K562 treated with DMSO at 1 percent for 24 hours (cell line): ENCODE measurements around the gene PSENEN. TPM values are rescaled to one million over a fixed set of nuclear protein-coding genes. Genes with fewer than 3 reads are reported as not detected.

Source experiments
- total RNA-seq: library from RNA; unstranded; fragments of 300-600 nt; gene quantifications from 2 replicates; pipeline ENCODE4 v1.2.3, GENCODE V29; 2022; ENCODE audit warnings: low read depth; ENCODE audit not compliant: insufficient read depth

Gene PSENEN
- 41.2 and 43.3 TPM in 2 replicates for total RNA-seq

GRCh38 chr19:35745328-35746086, at the start of gene PSENEN, which contains the start of gene U2AF1L4:
TSS of gene PSENEN (plus strand) at chr19:35745651. CDS start at chr19:35745931, 280 bp downstream.
TSS of gene U2AF1L4 (minus strand) at chr19:35745418. CDS start at chr19:35745391, 27 bp downstream.

GRCh38 chr19:35704218-35704617, 41.2 kb upstream of the PSENEN start, which contains the start of gene ZBTB32:
TSS of gene ZBTB32 (plus strand) at chr19:35704558. CDS start at chr19:35714627, 10,069 bp downstream.

GRCh38 chr19:35717665-35718344, 27.6 kb upstream of the PSENEN start, which contains the start of gene KMT2B:
TSS of gene KMT2B (plus strand) at chr19:35718003. CDS start at chr19:35718019, 16 bp downstream.

DNA sequence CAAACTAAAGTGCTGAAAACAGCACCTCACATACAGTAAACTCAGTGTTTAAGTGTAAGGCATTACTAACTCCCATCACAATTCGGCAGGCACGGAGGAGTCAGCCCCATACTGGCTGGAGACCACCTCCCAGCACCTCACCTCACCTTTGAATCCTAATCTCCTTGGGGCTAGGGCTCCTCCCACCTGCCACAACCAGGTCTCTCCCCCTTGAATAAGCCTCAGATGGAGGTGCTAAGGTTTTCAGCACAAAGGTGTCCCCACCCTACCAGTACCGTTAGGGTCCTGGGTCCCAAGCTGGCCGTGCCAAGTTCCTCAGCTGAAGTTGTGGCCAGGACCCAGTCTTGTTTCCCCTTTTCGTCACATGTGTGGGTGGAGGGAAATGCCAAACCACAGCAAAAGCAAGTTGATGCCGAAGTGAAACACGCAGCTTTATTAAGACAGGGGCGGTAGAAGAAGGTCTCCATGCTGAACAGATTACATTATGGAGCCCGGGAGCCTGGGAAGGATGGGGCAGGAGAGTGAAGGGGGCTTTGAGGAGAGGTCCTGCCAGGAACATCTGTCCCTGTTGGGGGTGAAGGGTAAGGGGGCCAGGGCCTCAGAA, 3.2 kb upstream of the PSENEN start, which contains the start of gene IGFLR1:
Gene IGFLR1 (minus strand): TSS at position 332 of the 604 bp plus-strand sequence. CDS start 1,272 bp downstream, outside the sequence.

GRCh38 chr19:35748106-35749020, 2.9 kb downstream of the PSENEN start, which contains the start of gene LIN37:
TSS of gene LIN37 (plus strand) at chr19:35748576. CDS start at chr19:35748725, 149 bp downstream.

DNA sequence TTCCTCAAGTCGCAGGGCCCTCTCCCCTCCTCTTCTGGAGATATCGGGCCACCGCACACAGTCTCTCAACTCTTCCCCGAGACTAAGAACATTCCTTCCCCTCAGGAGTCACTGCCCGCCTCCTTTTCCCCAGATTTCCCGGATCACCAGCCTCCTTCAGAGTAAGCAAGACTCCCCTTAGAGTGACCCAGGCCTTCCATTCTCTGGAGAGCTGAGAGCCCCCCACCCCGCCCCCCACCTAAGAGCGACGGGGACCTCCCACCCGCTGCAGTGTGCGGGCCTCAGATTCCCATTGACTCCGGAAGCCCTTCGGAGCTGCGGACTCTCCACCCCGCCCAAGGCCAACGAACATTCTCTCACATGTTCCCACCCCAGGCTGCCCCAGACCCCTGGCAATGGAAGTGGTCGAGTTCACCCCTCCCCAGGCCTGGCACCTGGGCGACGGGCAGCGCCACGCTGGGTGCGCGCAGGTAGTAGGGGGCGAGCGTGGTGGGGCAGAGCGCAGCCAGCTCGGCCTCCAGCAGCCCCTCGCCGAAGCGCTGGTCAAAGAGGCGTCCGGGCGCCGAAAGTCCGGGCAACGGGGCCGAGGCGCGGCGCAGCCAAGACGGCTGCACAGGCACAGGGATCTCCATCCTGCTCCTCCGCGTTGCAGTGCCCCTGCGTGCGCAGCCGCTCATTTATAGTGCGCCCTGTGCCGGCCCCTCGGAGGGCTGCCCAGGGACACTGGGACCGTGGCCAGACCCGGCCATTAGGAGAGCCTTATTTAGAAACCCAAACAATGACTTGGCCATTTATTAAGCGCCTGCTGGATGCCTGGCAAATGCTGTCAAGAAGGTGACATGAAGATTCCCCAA, 11.2 kb downstream of the PSENEN start, which contains the start of gene HSPB6:
Gene HSPB6 (minus strand): TSS at position 653 of the 854 bp plus-strand sequence. CDS start 21 bp downstream, at position 632.

GRCh38 chr19:35757749-35758608, 12.5 kb downstream of the PSENEN start, which contains the start of gene PROSER3:
TSS of gene PROSER3 (plus strand) at chr19:35758176. CDS start at chr19:35758216, 40 bp downstream.

GRCh38 chr19:35775298-35776101, 30.0 kb downstream of the PSENEN start, which contains the start of gene ARHGAP33:
TSS of gene ARHGAP33 (plus strand) at chr19:35775564. CDS start at chr19:35775659, 95 bp downstream.

Other genes starting within 250 kb of the PSENEN start
- not detected in 2 replicates for gene DMKN, start 232.0 kb upstream of the PSENEN start, total RNA-seq
- not detected in 2 replicates for gene SBSN, start 217.3 kb upstream of the PSENEN start, total RNA-seq
- gene GAPDHS, start 212.2 kb upstream of the PSENEN start, total RNA-seq = not detected in 2 replicates
- gene TMEM147, start 200.0 kb upstream of the PSENEN start, total RNA-seq = 125 and 126 TPM in 2 replicates
- gene ATP4A, start 182.0 kb upstream of the PSENEN start, total RNA-seq = not detected in 2 replicates
- gene PMIS2, start 159.5 kb upstream of the PSENEN start, total RNA-seq = not detected in 2 replicates
- gene HAUS5, start 132.9 kb upstream of the PSENEN start, total RNA-seq = 34.2 and 36.5 TPM in 2 replicates
- 282 and 289 TPM in 2 replicates for gene RBM42, start 116.6 kb upstream of the PSENEN start, total RNA-seq
- gene ETV2, start 103.9 kb upstream of the PSENEN start, total RNA-seq = 0.63 and 2.9 TPM in 2 replicates
- 1,088 and 1,092 TPM in 2 replicates for gene COX6B1, start 97.3 kb upstream of the PSENEN start, total RNA-seq
- not detected in 2 replicates for gene UPK1A, start 79.1 kb upstream of the PSENEN start, total RNA-seq
- not detected in 2 replicates for gene ZBTB32, start 41.1 kb upstream of the PSENEN start, total RNA-seq
- gene KMT2B, start 27.6 kb upstream of the PSENEN start, total RNA-seq = 29.9 and 30.6 TPM in 2 replicates
- gene IGFLR1, start 3.2 kb upstream of the PSENEN start, total RNA-seq = 11.4 and 13.6 TPM in 2 replicates
- gene U2AF1L4, start 233 bp upstream of the PSENEN start, total RNA-seq = 5.4 and 6.3 TPM in 2 replicates
- 22.5 and 26.8 TPM in 2 replicates for gene LIN37, start 2.9 kb downstream of the PSENEN start, total RNA-seq
- 1.5 TPM in 1 of 2 replicates, not detected in the other for gene HSPB6, start 11.4 kb downstream of the PSENEN start, total RNA-seq
- 20.6 and 24.1 TPM in 2 replicates for gene PROSER3, start 12.5 kb downstream of the PSENEN start, total RNA-seq
- 5.7 and 6.1 TPM in 2 replicates for gene ARHGAP33, start 29.9 kb downstream of the PSENEN start, total RNA-seq
- not detected in 2 replicates for gene PRODH2, start 67.2 kb downstream of the PSENEN start, total RNA-seq
- gene NPHS1, start 106.9 kb downstream of the PSENEN start, total RNA-seq = 2.2 and 2.4 TPM in 2 replicates
- 0.24 TPM in 1 of 2 replicates, not detected in the other for gene KIRREL2, start 111.3 kb downstream of the PSENEN start, total RNA-seq
- gene APLP1, start 122.9 kb downstream of the PSENEN start, total RNA-seq = 21.4 and 23.2 TPM in 2 replicates
- 6.9 and 7.5 TPM in 2 replicates for gene NFKBID, start 154.9 kb downstream of the PSENEN start, total RNA-seq
- not detected in 2 replicates for gene HCST, start 156.9 kb downstream of the PSENEN start, total RNA-seq
- gene TYROBP, start 162.6 kb downstream of the PSENEN start, total RNA-seq = 24.5 and 26.3 TPM in 2 replicates
- 0.32 and 0.80 TPM in 2 replicates for gene LRFN3, start 190.7 kb downstream of the PSENEN start, total RNA-seq
- gene SDHAF1, start 249.5 kb downstream of the PSENEN start, total RNA-seq = 65.0 and 68.6 TPM in 2 replicates